Lung microvascular endothelial cell (primary cell): ENCODE data around the gene KIAA1755. TPM values are rescaled to one million over a fixed set of nuclear protein-coding genes. Genes with fewer than 3 reads are reported as not detected.
A peak's percentile ranks its signal among the peaks of the same experiment; 100 is the strongest.
"Not testable (repeated sequence)": the region's sequence is repeated elsewhere in the genome, so short reads cannot be mapped to it uniquely, and the experiment has no call there.

Experiments
- DNase-seq, 2 donors: peaks; one replicate each; pipeline versions ENCODE4 v3.0.0 to v3.0.0-alpha.2; 2010; ENCODE audit warnings: low read depth in 2 of 2
- total RNA-seq: library from RNA; depleted of rRNA; stranded (reverse); fragments of >200 nt; gene quantifications from 2 replicates; pipeline ENCODE4 v1.2.1, GENCODE V29; 2014

KIAA1755 gene
- total RNA-seq, 1 donor from 2014 or later, result not detected

DNA sequence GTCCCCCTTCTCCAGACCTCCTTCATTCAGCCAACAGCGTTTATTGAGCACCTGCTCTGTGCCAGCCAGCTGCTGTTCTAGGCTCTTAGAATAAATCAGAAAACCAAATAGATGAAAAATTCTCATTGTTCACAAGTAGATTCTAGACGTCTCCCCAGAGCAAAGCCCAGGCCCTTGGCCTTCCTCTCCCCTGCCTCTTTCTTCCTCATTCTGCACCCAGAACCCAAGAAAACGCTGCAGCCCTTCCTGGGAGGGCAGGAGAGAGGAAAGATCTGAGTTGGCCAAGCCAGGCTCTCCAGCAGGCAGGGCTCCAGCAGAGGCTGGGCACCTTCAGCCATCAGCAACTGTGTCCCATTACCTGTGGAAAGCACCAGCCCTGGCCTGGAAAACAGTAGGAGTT lies 31.4 kb upstream of the KIAA1755 start:
- no peak for DNase-seq

DNA sequence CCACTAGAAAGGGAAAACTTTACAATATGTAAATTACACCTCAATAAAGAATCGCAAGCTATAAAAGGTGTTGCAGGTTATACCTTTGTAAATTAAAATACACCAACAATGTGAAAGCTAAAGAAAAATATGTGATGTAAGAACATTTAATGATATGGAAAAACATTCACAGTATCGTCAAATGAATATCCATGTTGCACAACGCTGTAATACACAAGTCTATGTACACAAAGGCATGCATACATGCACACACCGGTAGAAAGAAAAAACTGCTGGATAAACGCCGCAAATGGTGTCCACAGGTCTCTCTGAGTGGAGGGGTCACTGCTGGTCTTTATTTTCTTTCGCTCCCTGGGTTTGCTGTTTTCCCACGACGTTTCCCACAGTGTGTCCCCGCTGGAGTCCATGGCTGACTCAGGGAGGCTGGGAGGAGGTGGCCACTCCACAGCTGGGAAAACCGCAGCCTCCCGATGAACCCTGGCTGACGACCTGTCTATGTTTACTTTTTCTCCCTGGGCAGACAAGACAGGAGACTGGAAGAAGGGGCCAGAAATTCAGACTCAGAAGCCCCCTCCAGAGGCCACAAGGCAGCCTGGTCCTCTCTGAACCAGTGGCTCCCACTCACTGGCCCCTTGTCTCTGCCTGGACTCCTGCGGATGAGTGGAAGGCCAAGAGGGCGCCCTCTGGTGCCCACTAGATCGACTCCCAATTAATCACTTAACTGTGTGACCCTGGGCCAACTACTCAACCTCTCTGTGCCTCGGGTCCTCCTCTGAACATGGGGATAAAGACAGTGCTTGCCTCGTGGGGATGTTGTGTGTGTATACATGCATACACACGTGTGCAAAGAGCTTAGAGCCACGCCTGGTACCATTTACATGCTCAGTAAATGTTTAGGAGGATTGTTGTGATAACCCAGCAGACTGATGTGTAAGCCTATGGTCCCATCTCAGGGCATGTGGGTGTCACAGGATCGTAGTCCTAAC lies 30.6 kb upstream of the KIAA1755 start:
- DNase-seq, result peak; percentile 35 to 67

DNA sequence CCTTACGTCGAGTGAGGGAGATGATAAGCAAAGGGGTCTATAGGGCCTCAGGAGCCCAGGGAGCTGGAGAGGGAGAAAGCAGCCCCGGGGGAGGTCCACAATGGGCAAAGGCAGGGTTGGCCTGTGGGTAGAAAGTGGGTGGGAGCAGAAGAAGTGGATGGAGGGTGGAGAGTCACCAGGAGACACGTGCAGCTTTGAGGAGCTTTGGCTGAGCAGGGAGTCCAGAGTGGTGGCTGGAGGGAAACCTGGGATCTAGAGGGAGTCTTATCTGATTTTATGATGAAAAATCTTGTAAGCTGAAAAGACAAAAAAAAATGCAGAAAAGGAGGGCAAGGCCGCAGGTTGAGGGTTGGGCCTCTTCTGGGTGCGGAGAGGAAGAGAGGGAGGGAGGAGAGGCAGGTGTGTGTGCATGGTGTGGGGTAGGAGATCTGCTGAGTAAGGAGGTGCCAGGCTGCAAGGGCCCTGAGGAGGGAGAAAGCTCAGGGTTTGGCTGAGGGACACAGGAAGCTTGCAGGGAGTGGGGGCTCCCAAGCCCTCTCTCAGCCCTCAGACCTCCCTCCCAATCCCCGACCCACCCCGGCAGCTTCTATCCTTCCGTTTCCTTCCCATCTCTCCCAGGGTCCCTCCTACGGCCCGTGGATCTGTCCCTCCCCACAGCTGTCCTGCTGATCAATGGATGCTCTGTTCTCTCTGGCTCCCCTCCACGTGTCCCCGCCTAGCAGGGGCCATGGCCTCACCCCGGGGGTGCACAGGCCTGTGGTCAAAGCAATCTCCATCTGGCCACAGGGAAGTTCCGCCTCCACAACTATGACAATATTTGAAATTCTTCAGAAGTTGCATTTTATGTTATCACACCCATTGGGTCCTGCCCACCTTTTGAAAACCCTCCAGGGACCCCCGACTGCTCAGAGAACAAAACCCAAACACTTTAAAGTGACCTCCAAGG lies 26.3 kb upstream of the KIAA1755 start:
- DNase-seq, result no peak

DNA sequence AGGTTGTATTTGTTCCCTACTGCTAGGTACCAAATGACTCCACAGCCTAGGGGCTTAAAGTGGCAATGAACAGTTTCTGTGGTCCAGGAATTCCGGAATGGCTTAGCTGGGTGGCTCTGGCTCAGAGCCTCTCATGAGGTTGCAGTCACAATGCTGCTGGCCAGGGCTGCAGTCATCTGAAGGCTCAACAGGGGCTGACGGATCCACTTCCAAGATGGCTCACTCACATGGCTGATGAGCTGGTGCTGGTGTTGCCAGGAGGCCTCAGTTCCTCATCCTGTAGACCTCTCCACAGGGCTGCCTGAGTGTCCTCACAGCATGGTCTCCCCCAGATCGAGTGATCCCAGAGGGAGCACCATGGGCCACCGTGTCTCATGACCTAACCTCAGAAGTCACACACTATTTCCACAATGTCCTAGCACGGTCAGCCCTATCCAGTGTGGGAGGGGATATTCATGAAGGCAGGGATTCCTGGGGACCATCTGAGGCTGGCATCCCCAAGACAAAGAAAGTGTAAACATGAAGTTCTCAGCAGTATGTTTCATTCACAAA lies 24.4 kb upstream of the KIAA1755 start:
- DNase-seq, result no peak

DNA sequence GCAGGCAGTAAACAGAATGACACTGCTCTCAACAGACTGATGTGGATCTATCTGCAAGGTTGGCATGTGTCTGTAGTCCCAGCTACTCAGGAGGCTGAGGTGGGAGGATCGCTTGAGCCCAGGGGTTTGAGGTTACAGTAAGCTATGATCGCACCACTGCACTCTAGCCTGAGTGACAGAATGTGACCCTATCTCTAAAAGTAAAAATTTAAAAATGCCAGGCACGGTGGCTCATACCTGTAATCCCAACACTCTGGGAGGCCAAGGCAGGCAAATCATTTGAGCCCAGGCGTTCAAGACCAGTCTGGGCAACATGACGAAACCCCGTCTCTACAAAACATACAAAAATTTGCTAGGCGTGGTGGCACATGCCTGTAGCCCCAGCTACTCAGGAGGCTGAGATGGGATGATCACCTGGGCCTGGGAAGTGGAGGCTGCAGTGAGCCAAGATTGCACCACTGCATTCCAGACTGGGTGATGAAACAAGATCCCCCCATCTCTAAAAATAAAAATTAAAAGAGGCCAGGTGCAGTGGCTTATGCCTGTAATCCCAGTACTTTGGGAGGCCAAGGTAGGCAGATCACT lies 23.6 kb upstream of the KIAA1755 start:
- not testable (repeated sequence) for DNase-seq

DNA sequence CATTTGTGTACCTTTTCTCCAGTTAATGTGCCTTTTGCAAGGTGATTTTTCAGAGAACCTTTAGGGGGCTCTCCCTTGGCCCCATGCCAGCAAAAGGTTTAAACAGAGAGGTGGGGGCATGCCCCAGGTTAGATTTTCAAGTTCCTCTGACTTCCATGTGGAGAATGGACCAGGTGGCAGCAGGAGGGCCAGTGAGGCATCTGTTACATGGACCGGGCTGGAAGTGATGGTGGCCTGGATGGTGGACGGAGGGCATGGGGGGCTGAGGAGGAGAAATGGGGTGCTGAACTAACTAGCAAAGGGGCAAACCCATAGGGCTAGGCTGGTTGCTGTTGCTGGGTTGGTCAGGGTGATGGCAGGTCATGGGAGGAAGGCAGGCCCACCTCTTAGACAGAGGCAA lies 22.7 kb upstream of the KIAA1755 start:
- DNase-seq, result no peak

DNA sequence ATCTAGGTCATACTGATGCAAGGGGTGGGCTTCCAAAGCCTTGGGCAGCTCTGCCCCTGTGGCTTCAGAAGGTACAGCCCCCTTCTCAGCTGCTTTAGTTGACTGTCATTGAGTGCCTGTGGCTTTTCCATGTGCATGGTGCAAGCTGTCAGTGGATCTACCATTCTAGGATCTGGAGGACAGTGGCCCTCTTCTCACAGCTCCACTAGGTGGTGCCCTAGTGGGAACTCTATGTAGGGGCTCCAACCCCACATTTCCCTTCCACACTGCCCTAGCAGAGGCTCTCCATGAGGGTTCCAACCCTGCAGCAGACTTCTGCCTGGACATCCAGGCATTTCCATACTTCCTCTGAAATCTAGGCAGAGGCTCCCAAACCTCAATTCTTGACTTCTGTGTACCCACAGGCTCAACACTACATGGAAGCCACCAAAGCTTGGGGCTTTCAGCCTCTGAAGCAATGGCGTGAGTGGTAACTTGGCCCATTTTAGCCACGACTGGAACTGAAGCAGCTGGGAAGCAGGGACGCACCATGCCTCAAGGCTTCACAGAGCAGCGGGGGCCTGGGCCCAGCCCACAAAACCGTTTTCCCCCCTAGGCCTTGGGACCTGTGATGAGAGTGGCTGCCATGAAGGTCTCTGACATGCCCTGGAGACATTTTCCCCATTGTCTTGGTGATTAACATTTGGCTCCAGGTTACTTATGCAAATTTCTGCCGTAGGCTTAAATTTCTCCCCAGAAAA lies 20.8 kb upstream of the KIAA1755 start:
- not testable (repeated sequence) for DNase-seq

DNA sequence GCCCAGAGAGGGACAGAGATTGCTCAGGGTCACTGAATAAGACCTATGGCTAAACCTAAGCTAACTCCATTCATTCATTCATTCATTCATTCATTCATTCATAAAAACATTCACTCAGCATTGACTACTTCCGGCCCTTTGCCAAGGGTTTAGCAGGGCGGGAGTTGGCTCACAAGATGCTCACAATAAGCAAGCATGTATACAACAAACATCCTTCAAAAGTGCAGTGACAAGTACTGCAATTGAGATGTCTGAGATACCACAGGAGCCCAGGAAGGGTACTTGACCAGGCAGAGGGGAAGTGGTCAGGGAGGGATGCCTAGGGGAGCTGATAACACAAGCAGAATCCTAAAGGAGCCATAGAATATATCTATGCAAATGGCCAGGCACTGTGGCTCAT lies 18.2 kb upstream of the KIAA1755 start:
- DNase-seq, result no peak

DNA sequence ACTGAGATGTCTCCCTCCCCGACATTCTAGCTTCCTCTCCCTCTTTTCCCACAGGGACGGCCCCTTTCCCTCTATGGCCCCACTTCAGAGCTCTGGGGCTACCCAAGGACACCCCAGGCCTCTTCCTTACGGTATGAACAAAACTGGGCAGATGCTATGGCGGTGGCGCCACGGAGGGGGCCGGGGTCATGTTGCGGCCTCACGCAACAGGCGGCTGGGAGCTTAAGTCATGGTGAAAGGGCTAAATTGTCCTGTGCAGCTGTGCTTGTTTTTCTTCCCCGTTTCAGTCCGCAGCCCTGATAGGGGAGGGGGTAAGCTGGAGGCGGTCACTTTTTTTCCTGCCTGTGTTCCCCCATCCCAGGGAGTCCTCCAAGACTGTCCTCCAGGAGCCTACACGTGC lies 17.6 kb upstream of the KIAA1755 start:
- no peak for DNase-seq

DNA sequence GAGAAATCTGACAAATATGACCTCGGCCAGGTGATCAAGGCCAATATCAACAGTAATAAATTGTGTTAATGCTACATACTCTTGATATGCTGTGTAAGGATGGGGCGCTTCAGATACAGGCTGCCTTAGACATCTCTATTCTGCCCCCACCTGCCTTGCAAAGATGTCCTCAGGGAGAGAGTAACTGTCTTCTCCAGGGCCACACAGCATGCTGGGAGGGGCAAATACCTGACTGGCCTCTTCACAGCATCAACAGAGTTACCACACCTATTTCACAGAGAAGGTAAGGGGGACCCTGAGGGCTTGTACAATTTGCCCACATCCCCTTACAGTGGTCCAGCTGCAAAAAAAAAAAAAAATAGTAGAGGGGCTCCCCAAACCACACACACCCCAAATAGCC lies 17.2 kb upstream of the KIAA1755 start:
- no peak for DNase-seq

DNA sequence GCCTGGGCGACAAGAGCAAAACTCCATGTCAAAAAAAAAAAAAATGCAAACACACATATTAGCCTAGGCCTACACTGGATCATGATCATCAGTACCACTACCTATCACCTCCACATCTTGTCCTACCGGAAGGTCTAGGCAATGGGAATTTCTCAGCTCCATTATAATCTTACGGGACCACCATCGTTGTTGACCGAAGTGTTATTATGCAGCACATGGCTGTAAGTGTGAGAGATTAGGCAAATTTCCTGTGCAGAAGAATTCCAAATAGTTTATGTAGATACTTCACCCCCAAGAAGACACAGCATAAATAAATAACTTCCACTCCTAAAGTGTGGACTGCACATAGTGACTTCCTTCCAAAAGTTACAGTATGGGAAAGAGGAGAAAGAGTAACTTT lies 16.8 kb upstream of the KIAA1755 start:
- no peak for DNase-seq

DNA sequence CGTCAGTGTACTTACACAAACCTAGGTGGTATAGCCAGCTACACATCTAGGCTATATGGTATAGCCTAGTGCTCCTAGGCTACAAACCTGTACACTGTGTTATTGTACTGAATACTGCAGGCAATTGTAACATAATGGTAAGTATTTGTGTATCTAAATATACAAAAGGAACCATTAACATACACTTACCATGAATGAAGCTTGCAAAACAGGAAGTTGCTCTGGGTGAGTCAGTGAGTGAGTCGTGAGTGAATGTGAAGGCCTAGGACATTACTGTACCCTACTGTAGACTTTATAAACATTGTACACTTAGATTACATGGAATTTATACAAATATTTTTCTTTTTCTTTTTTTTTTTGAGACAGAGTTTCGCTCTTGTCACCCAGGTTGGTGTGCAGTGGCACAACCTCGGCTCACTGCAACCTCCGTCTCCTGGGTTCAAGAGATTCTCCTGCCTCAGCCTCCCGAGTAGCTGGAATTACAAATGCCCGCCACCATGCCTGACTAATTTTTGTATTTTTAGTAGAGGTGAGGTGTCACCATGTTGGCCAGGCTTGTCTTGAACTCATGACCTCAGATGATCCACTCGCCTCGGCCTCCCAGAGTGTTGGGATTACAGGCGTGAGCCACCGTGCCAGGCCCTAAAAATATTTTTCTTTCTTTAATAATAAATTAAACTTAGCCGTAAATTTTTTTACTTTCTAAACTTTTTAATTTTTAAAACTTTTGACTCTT lies 15.4 kb upstream of the KIAA1755 start:
- peak; percentile 72 to 93 for DNase-seq

DNA sequence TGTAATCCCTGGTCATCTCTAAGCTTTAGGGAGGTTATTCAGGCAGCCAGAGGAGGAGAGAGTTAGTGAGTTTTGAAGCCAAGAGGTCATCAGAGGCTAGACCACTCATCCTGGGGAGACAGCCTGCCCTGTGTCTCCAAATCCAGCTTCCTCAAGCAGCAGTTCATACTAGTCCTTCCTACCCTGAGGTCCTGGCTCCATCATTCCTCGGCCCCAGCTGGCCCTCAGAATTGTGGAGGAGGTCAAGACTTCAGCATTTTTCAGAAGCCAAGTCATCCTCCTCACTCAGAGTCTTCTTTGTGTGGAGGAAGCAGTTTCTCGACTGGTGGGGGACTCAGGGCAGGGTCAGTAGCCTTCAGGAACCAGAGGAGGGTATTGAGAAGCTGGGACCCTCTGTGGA lies 12.4 kb upstream of the KIAA1755 start:
- DNase-seq, result peak in 1 of 2 donors; percentile 76

DNA sequence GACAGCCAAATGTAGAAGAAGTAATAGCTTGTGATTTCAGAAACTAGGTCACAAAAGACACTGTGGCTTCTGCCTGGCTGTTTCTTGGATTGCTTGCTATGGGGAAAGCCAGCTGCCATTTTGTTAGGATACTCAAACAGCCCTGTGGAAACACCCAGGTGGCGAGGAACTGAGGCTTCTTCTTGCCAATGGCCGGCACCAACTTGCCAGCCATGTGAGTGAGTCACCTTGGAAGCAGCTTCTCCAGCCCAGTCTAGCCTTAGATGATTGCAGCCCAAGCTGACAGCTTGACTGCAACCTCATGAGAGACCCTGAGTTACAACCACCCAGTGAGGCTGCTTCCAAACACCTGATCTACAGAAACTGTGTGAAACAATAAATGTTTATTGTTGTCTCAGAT lies 11.9 kb upstream of the KIAA1755 start:
- DNase-seq, result peak in 1 of 2 donors; percentile 69

DNA sequence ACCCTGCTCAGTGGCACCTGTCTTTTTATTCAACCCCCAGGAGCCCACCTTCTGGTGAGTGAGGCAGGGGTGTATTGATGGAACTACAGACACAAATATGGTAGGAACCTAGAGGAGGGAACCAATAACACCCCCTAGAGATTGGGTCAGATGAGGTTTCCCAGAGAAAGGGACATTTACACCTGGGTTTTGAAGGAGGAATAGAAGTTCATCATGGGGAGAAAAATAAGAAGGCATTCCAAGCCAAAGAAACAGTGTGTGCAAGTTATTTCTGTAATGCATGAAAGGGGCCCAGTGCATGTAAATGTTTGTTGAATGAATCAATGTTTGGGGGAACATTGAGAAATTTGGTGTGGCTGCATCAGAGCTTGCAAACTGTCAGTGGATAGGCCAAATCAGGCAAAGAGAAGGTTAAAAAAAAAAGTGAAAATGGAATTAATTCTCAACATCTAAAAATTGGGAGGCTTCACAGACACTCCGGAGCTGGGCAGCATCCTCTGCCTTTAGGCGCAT lies 11.1 kb upstream of the KIAA1755 start:
- no peak for DNase-seq

DNA sequence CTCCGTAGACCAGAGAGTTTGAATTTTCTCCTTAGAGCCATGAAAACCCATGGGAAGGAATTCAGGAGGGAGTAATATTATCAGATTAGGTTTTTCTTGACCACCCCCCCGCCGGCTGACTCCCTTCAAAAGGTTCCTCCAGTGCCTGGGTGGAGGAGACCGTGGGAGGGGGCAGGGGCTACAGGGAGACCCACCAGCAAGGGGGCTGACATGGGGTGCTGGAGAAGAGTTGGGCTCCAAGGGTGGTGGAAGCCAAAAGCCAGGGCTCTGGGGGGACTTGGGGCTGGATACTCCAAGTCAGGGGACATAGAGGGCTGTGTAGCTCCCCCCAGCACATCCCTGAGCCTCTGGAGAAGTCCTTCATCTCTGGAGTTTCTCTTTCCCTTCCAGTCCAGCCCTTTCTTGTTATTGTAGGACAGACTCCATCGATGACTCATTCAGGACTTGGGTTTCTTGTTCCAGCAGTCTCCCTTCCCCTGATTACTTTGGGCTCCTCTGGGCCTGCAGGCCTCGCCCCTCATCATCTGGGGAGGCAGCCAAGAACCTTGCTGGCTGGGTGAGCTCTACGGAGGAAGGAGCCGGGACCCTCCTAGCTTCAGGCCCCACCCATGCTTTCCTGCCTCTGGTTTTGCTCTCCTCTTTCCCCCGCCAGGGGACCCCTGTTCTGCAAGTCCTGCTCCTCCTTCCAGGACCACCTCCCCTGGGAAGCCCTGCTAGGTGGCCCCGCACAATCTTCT lies 10.5 kb upstream of the KIAA1755 start:
- DNase-seq, result peak; percentile 46 to 94

DNA sequence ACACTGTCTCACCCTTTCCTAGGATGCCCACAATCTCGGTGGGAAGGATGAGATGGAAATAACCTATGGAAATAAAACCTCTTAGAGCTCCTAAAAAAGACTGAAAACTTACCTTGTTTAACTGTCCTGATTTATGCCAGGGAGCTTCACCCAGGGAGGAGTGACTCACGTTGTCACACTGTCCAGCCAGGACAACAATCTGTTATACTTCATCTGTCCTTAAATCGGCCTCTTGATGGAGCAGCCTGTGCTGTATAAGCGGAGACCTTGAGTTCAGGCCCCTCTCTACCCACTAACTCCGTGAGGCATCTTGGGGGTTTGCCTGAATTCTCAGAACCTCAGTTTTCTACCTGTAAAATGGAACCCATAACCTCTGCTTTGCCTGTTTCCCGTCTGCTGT lies 9.2 kb upstream of the KIAA1755 start:
- DNase-seq, result no peak

DNA sequence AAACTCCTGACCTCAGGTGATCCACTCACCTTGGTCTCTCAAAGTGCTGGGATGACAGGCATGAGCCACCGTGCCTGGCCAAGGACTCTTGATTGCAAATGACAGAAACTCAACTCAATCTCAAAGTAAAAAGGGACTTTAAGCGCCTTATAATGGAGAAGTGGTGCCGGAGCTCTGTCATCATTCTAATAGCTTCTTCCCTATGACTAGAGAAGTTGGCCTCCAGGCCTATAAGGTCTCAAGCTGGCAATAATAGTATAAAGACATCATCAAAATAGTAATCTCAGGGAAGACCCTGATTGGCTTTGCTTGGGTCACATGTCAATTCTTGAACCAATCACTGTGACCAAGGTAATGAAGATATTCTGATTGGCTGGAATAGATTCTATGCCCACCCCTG lies 8.5 kb upstream of the KIAA1755 start:
- DNase-seq, result no peak

DNA sequence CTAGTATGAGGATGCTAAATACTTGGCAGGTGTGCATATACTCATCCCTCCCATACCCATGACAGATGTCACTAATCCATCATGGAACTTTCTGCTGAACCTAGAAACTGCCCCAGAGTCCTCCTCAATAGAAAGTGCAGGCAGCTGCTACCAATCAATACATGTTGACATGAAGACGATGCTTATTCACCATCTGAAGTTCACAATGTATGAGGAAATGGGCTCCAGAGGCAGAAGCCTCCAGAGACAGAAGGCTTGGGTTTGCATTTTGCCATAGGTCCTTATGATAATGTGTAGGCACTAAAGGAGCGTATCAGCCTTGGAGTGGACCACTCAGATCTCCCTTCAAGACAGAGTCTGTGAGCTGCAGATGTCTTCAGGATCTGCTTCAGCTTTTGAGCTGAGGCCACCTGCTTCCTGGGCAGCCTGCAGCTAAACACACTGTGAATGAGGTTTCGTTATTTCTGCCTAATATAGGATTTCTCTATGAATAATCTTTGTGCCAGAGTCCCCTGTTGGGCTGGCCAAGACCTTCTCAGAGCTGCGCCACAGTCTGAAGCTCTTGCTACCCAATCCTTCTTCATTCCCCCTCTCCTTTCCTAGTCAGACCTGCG lies 7.5 kb upstream of the KIAA1755 start:
- no peak for DNase-seq
